NB4 (cell line): ENCODE measurements around the gene DUS2.

Experiments used
- DNase-seq: peaks from one replicate; pipeline ENCODE4 v3.0.0; 2010; ENCODE audit warnings: low read depth
- H3K4me3 ChIP-seq: one replicate; pipeline ENCODE4 v1.5.1; 2011; ENCODE audit warnings: mild to moderate bottlenecking, low read depth, low read length, moderate library complexity
- CTCF ChIP-seq: IDR thresholded peaks from one replicate; pipeline ENCODE4 v1.5.1; 2012; ENCODE audit warnings: low read depth, low read length
- MAX ChIP-seq: IDR thresholded peaks from 2 replicates; pipeline ENCODE4 v1.6.1; 2011; ENCODE audit warnings: low read depth, low read length
- MYC ChIP-seq: IDR thresholded peaks from 2 replicates; pipeline ENCODE4 v1.6.1; 2011; ENCODE audit warnings: low read depth, low read length
- POLR2A ChIP-seq: IDR thresholded peaks from 2 replicates; pipeline ENCODE4 v1.6.1; 2011; ENCODE audit warnings: mild to moderate bottlenecking; ENCODE audit not compliant: insufficient read length; ENCODE audit errors: extremely low read depth

DUS2 gene

GRCh38 chr16:68065716-68066305 is 42.7 kb downstream of the DUS2 start:
- no peak for TF ChIP-seq CTCF
- H3K4me3 ChIP-seq = no peak overlapping the region
- DNase-seq = no peak

- DNase-seq = no peak
- H3K4me3 ChIP-seq = no peak overlapping the region
- TF ChIP-seq MYC (no peak), MAX (no peak), POLR2A (no peak), CTCF (no peak)
Measured at GRCh38 chr16:68066763-68067162, 43.7 kb downstream of the DUS2 start.

- TF ChIP-seq MAX (no peak), CTCF (no peak), POLR2A (no peak), MYC (no peak)
- no peak overlapping the region for H3K4me3 ChIP-seq
- DNase-seq = no peak
Measured at GRCh38 chr16:68068926-68069325, 45.8 kb downstream of the DUS2 start.

- TF ChIP-seq CTCF = no peak
- no peak for TF ChIP-seq MAX
- TF ChIP-seq POLR2A = no peak
- no peak overlapping the region for H3K4me3 ChIP-seq
- peak; percentile 67 for DNase-seq
Measured at GRCh38 chr16:68069511-68070248, 46.6 kb downstream of the DUS2 start.

GRCh38 chr16:68070249-68070730 is 47.2 kb downstream of the DUS2 start:
- DNase-seq = peak; percentile 24

More at GRCh38 chr16:68070249-68070730, 47.2 kb downstream of the DUS2 start:
- no peak overlapping the region for H3K4me3 ChIP-seq
- no peak for TF ChIP-seq MYC
- no peak for TF ChIP-seq POLR2A
- TF ChIP-seq CTCF = no peak
- TF ChIP-seq MAX = no peak
